GM23248 (cell line): ENCODE data around the gene FOXO1. TPM values are rescaled to one million over a fixed set of nuclear protein-coding genes. Genes with fewer than 3 reads are reported as not detected.
A peak's percentile ranks its signal among the peaks of the same experiment; 100 is the strongest.

Source experiments
- DNase-seq: peaks from one replicate; pipeline ENCODE4 v3.0.0-alpha.2; 2015
- H2AFZ ChIP-seq: fragments of 200-600 bp; sonication (generic); 2 replicates; pipeline ENCODE4 v1.6.1; 2016; ENCODE audit warnings: antibody characterized with exemption
- H3F3A ChIP-seq: fragments of 200-600 bp; sonication (generic); 2 replicates; pipeline ENCODE4 v1.6.1; 2016; ENCODE audit warnings: mild to moderate bottlenecking, antibody characterized with exemption, mixed run types; ENCODE audit not compliant: insufficient read depth
- H3K27ac ChIP-seq: fragments of 200-600 bp; sonication (generic); 2 replicates; pipeline ENCODE4 v1.5.1; 2016; ENCODE audit warnings: mild to moderate bottlenecking
- H3K27me3 ChIP-seq: fragments of 200-600 bp; sonication (generic); replicated peaks from 2 replicates; pipeline ENCODE4 v1.6.1; 2016; ENCODE audit warnings: mild to moderate bottlenecking; ENCODE audit not compliant: insufficient read depth
- H3K36me3 ChIP-seq: fragments of 200-600 bp; sonication (generic); 2 replicates; pipeline ENCODE4 v1.6.1; 2016; ENCODE audit warnings: low read depth, mild to moderate bottlenecking
- H3K4me1 ChIP-seq: fragments of 200-600 bp; sonication (generic); 2 replicates; pipeline ENCODE4 v1.6.1; 2016; ENCODE audit warnings: mild to moderate bottlenecking; ENCODE audit not compliant: insufficient read depth
- H3K4me2 ChIP-seq: fragments of 200-600 bp; sonication (generic); one replicate; pipeline ENCODE4 v1.6.1; 2016; ENCODE audit warnings: mild to moderate bottlenecking; ENCODE audit not compliant: unreplicated experiment
- H3K4me3 ChIP-seq: fragments of 200-600 bp; sonication (generic); 2 replicates; pipeline ENCODE4 v1.5.1; 2016; ENCODE audit warnings: mild to moderate bottlenecking
- H3K79me2 ChIP-seq: fragments of 200-600 bp; sonication (generic); 2 replicates; pipeline ENCODE4 v1.6.1; 2016; ENCODE audit warnings: mild to moderate bottlenecking; ENCODE audit not compliant: insufficient read depth
- H3K9ac ChIP-seq: fragments of 200-600 bp; sonication (generic); 2 replicates; pipeline ENCODE4 v1.6.1; 2016; ENCODE audit warnings: mild to moderate bottlenecking
- H3K9me2 ChIP-seq: fragments of 200-600 bp; sonication (generic); 2 replicates; pipeline ENCODE4 v1.6.1; 2016; ENCODE audit warnings: mixed run types, mild to moderate bottlenecking, moderate library complexity; ENCODE audit not compliant: insufficient read depth
- H3K9me3 ChIP-seq: fragments of 200-600 bp; sonication (generic); one replicate; pipeline ENCODE4 v1.6.1; 2017; ENCODE audit warnings: low read depth
- H4K20me1 ChIP-seq: fragments of 200-600 bp; sonication (generic); 2 replicates; pipeline ENCODE4 v1.6.0; 2016; ENCODE audit not compliant: insufficient read depth
- EZH2 ChIP-seq: fragments of 200-600 bp; sonication (generic); IDR thresholded peaks from 2 replicates; pipeline ENCODE4 v1.6.1; 2018; ENCODE audit warnings: antibody characterized with exemption, mild to moderate bottlenecking; ENCODE audit not compliant: insufficient read depth, poor library complexity, severe bottlenecking
- EZH2phosphoT487 ChIP-seq: fragments of 200-600 bp; sonication (generic); IDR thresholded peaks from 2 replicates; pipeline ENCODE4 v1.6.1; 2018; ENCODE audit warnings: antibody characterized with exemption, moderate library complexity, mild to moderate bottlenecking, low read depth; ENCODE audit not compliant: insufficient read depth
- WGBS, 2 experiments: methylation state at CpG; one replicate each; pipeline ENCODE4 v1.1.6; 2015 to 2017; ENCODE audit warnings: low lambda C conversion rate in 2 of 2, low coverage in 1 of 2; ENCODE audit errors: missing lambda C conversion rate in 2 of 2; 5-methylcytosine and 5-hydroxymethylcytosine counted together
- in situ Hi-C: fragments of 300-500 bp; cut with MboI; formaldehyde crosslinking; loops from 2 replicates; pipeline ENCODE4 v1.15.0; 2020
- polyA plus RNA-seq: library from polyadenylated mRNA; unstranded; fragments of >200 nt; fragmentation: Nextera tagmentation; extraction: Ambion mirVana; gene quantifications from 2 replicates; pipeline ENCODE4 v1.2.1, GENCODE V29; 2016
- total RNA-seq: library from RNA; depleted of rRNA; stranded (reverse); fragments of >200 nt; shearing (Covaris generic); gene quantifications from 2 replicates; pipeline ENCODE4 v1.2.3, GENCODE V29; 2014

FOXO1 gene
- total and polyA plus RNA-seq, 2 experiments from 2014 or later, result 0.59 to 1.1 TPM

DNA sequence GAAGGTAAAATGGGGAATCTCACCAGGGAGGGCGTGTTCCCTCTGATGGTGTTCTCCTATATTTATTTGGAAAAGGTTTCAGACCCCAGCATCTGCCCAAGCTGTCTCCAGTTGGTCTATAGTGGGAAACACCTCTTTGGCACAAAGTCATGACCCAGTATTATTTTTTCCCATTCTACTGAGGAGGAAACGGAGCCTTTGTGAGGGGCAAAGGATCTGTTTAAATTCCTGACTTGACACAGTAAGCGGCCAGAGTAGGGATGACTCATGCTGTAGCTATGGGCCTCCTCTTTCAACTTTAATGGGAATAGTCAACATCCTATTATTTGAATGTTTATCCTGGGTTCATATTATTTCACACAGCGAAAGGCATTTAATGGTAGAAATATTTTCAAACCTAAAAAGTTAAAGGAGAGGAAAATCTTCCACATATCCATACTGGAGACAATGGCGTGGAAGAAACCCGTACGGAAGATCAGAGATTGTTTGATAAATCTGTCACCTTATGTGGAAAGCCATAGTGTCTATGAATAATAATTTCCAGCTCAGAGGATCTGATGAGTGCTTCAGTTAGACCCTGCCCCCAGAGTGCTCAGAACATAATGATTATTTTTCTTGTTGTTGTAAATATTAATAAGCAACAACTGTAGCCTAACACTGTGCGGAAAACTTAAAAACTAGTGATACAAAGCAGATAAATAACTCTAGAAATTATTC, 126.0 kb downstream of the FOXO1 start:
- Histone ChIP-seq H3K4me3 (no peak overlapping the region), H3K9me2 (no peaks in the 10 kb centered on the region), H3K36me3 (no peaks in the 10 kb centered on the region), H3K9ac (no peak overlapping the region), H3K4me1 (peaks cover 10% of the 10 kb centered on the region), H3K9me3 (no peaks in the 10 kb centered on the region), H3K79me2 (no peaks in the 10 kb centered on the region), H2AFZ (peak overlapping the region; percentile 36; the same call in 1 of the 2 replicates), H3K27ac (no peak overlapping the region), H3F3A (peaks cover 14% of the 10 kb centered on the region; the same call in 1 of the 2 replicates), H4K20me1 (no peaks in the 10 kb centered on the region), H3K27me3 (no peaks in the 10 kb centered on the region), H3K4me2 (peak overlapping the region; percentile 47)
- WGBS, 2 experiments, result 57 to 60% methylated on average over 8 of the region's 8 CpGs
- DNase-seq, result peak; percentile 73
- in situ Hi-C loops, result no loop called here
- TF ChIP-seq EZH2, result no peak

DNA sequence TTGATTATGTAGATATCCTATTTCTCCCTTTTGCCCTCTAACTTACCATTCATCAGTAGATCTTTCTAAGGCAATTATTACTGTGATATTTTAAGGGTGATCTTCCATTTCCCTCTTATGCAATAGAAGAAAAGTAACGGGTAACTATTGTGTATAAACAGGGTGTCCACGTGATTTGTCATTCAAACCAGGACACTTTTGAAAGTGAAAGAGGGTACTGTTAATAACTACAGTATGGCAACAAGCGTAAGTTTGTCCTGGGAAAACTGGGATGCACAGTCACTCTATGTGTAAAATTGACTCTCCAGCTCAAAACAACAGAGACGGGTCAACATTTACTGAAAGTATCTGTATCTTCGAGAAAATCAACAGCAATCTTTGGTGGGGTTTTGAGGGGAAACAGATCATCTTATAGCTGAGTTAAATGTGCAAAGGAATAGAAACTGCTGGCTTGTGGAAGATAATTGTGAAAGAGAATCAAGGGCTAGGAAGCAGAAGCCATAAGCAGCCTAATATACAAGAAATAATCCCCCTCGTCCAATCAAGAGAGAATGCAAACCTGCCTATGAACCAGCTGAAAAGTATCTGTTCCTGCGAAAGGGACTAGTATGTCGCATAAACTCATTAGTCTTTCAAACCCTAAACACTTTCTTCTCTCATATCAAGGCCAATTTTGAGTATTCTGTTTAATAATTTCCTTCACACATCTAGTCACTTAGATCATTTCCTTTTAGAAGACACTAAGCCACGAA, 126.7 kb downstream of the FOXO1 start:
- Histone ChIP-seq H3K27ac (no peak overlapping the region), H3K9ac (no peak overlapping the region), H4K20me1 (no peaks in the 10 kb centered on the region), H3K4me2 (peak overlapping the region; percentile 47), H3K9me2 (no peaks in the 10 kb centered on the region), H3F3A (peaks cover 14% of the 10 kb centered on the region; the same call in 1 of the 2 replicates), H2AFZ (peak overlapping the region; percentile 36; the same call in 1 of the 2 replicates), H3K79me2 (no peaks in the 10 kb centered on the region), H3K4me3 (no peak overlapping the region), H3K27me3 (no peaks in the 10 kb centered on the region), H3K9me3 (no peaks in the 10 kb centered on the region), H3K36me3 (no peaks in the 10 kb centered on the region), H3K4me1 (peaks cover 10% of the 10 kb centered on the region)
- TF ChIP-seq EZH2phosphoT487, result no peak
- TF ChIP-seq EZH2, result no peak
- in situ Hi-C loops, result no loop called here
- WGBS, 2 experiments, result 92% methylated on average over 9 of the region's 9 CpGs
- no peak for DNase-seq

DNA sequence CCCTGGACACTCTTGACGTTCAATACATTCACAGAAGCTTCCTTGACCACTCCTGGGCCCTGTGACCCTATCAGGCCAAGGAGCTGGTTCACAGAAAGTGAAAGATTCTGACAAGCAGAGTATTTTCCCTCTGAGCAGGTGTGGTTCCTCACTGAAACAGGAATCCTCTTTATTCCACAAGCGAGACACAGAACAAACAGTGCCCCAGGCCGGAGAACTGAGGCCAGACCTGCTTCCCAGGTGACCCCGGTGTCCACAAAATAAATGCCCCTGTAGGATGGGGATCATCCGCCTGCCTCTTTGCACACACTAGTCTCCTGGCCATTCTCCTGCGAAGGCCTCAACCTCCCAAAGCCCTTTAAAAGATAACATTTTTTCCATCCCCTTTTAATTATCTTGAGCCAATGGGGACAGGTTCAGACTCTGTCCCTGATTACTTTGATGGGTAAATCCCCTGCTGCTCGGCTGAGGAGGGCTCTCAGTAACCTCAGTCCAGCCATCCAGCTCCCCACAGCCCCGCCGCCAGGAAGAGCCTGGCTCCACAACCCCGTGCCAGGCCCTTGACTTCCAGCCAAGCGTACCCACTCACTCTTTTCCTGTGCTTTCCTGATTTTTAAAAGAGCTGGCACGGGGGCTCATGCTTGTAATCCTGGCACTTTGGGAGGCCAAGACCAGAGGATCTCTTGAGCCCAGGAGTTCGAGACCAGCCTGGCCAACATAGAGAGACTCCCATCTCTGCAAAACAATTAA, 129.1 kb downstream of the FOXO1 start:
- peaks cover 14% of the 10 kb centered on the region; the same call in 1 of the 2 replicates for H3F3A ChIP-seq
- H3K4me2 ChIP-seq, result no peak overlapping the region
- no peaks in the 10 kb centered on the region for H3K36me3 ChIP-seq
- in situ Hi-C loops, result no loop called here
- H3K4me3 ChIP-seq, result no peak overlapping the region
- H3K27me3 ChIP-seq, result no peaks in the 10 kb centered on the region
- no peak for TF ChIP-seq EZH2
- no peak for TF ChIP-seq EZH2phosphoT487
- no peak overlapping the region for H2AFZ ChIP-seq
- H3K9me2 ChIP-seq, result no peaks in the 10 kb centered on the region
- no peak for DNase-seq
- H3K9me3 ChIP-seq, result no peaks in the 10 kb centered on the region
- WGBS, 2 experiments, result 88 to 90% methylated on average over 13 of the region's 13 CpGs
- no peaks in the 10 kb centered on the region for H3K79me2 ChIP-seq
- H3K9ac ChIP-seq, result no peak overlapping the region
- peaks cover 10% of the 10 kb centered on the region for H3K4me1 ChIP-seq
- H4K20me1 ChIP-seq, result no peaks in the 10 kb centered on the region
- no peak overlapping the region for H3K27ac ChIP-seq

DNA sequence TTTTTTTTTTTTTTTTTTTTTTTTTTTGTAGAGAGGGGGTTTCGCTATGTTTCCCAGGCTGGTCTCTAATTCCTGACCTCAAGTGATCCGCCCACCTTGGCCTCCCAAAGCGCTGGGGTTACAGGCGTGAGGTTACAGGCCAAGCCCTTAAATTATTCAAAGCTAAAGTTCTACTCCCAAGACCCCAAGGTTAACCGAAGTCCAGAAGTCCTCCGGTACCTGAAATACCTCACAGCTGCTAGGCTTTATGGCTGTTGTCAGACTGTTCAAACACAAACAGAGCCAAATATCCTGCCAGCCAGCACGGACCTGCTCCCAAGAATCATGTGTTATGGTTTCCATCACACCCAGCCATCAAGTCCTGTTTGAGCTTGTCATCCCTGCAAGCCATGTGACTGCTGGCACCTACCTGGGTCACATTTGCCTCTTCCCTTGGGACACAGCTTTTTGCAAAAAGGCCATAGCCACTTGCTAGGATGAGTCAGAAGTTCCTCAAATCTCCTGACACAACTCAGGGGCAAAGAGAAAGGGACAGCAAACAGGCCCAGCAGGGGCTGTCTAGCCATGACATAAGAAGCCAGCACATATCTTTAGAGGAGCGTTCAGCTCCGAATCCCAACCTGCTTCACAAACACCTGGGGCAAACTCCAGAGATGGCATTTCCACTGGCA, 129.9 kb downstream of the FOXO1 start:
- TF ChIP-seq EZH2 (no peak), EZH2phosphoT487 (no peak)
- Histone ChIP-seq H2AFZ (no peak overlapping the region), H3K4me3 (no peak overlapping the region), H3F3A (peaks cover 14% of the 10 kb centered on the region; the same call in 1 of the 2 replicates), H3K4me1 (peaks cover 10% of the 10 kb centered on the region), H3K9ac (no peak overlapping the region), H3K79me2 (no peaks in the 10 kb centered on the region), H3K27ac (no peak overlapping the region), H3K4me2 (no peak overlapping the region), H3K27me3 (no peaks in the 10 kb centered on the region), H3K9me2 (no peaks in the 10 kb centered on the region), H3K9me3 (no peaks in the 10 kb centered on the region), H4K20me1 (no peaks in the 10 kb centered on the region), H3K36me3 (no peaks in the 10 kb centered on the region)
- no peak for DNase-seq
- 69 to 80% methylated on average over 9 of the region's 9 CpGs for WGBS, 2 experiments
- in situ Hi-C loops, result no loop called here
